Activated CD4-positive, alpha-beta T cell treated with anti-CD3 and anti-CD28 coated beads, Interleukin-2, amount 50 U/mL, for 24 hours (primary cell): ENCODE data around the gene NIPSNAP3A.
"Not testable (repeated sequence)": the region's sequence is repeated elsewhere in the genome, so short reads cannot be mapped to it uniquely, and the experiment has no call there.

ENCODE experiments used
- DNase-seq, 2 donors: peaks; one replicate each; pipeline ENCODE4 v3.0.0-alpha.2; 2020; ENCODE audit warnings: low read depth in 1 of 2, low spot score in 1 of 2

NIPSNAP3A gene

DNA sequence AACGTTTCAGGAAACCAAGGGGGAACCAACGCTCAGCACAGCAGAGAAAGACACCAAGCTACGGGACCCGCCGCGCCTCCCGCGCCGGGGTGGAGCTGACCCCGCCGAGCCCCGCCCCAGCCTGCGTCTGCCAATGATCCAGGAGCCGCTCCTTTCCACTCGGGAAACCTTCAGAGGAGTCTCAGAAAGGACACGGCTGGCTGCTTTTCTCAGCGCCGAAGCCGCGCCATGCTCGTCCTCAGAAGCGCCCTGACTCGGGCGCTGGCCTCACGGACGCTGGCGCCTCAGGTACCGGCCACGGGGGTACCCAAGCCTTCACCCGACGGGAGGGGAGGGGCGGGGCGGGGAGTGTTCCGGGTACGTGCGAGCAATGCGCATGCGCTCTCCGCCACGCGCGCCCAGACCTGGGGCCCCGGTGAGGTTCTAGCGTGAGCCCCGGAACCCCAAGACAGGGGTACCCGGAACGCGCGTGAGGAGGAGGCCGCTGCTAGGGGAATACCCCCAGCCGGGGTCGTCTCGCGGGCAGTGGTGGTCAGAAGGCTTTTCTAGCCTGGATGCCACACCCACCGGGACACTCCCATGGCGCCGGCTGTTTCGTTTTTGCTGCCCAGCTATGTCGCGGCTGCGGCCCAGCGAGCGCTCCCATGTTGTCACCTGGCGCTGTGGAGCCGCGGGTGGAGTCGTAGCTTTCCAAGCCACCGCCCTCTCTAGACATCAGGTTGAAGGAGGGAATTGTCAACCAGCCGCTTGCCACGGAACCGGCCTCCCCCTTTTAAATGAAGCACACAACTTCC, at the start of gene NIPSNAP3A:
NIPSNAP3A (plus strand) TSS at position 119 of the 794 bp plus-strand sequence; CDS start at position 229, 110 bp downstream.
- DNase-seq = peak; percentile 79 to 85

DNA sequence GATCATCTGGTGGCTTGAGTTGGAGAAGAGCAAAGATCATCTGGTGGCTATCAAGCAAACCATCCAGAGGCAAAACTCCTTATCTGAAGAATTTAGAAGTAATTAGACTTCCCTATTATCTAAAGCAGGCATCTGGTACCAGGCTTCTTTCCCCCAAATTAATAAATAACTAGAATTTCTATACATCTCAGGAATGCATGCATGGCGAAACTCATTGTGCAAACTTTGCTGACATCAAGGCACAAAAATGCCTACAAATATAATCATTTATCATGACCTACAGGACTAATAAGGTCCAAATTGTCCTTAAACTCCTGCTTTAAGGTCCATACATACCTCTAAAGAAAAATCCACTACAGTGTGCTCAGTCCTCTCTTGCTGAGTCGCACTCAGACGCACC, 47.2 kb upstream of the NIPSNAP3A start:
- DNase-seq = no peak

DNA sequence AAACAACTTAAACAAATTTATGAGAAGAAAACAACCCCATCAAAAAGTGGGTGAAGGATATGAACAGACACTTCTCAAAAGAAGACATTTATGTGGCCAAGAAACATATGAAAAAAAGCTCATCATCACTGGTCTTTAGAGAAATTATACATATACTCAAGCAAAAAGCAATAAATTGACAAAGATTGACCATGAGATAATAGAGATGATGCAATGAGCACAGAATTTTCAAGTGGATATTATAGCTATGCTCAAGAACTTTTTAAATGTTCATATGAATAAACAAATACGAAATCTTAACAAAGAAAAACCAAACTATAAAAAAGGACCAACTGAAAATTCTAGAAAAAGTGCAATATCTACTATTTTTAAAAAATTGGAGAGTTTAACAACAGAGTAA, 38.7 kb upstream of the NIPSNAP3A start:
- DNase-seq = not testable (repeated sequence)

DNA sequence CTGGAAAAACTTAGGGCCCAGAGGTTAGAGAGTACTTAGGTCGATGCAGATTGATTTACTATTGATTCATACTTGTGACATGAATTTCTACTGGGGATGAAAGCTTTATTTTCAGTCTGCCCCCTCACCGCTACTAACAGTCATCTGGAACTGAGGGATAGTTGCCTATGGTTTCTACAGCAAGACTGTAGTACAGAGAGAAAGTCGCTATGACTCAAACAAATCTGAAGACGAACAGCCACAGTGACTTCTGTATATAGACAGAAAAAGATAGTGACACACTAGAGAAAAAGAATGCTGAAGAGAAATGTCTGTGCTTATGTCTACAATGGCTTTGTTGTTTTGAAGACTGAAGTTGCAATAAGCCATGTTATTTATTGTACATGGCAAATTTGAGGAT, 35.9 kb upstream of the NIPSNAP3A start:
- no peak for DNase-seq

DNA sequence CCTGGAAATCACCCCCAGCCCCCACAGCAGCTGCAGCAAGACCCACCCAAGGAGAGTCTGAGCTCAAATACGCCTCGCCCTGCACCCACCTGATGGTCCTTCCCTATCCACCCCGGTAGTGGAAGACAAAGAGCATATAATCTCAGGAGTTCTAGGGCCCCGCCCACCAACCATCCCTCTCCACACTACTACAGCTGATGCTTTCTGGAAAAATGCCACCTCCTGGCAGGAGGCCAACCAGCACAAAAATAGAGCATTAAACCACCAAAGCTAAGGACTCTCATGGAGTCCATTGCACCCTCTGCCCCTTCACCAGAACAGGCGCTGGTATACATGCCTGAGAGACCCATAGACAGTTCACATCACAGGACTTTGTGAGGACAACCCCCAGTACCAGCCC, 22.5 kb upstream of the NIPSNAP3A start:
- DNase-seq = no peak

DNA sequence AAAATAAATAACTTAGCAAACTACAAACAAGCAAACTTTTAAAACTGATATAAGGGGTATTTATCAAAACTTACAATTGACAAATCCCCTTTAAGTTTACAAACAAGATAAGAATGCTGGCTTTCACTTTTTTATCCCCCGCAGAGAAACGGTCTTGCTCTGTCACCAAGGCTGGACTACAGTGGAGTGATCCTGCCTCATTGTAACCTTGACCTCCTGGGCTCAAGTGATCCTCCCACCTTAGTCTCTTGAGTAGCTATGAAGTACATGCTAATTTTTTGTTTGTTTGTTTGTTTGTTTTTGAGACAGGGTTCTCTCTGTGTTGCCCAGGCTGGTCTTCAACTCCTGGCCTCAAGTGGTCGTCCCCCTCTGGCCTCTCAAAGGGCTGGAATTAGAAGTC, 9.0 kb upstream of the NIPSNAP3A start:
- DNase-seq = no peak

DNA sequence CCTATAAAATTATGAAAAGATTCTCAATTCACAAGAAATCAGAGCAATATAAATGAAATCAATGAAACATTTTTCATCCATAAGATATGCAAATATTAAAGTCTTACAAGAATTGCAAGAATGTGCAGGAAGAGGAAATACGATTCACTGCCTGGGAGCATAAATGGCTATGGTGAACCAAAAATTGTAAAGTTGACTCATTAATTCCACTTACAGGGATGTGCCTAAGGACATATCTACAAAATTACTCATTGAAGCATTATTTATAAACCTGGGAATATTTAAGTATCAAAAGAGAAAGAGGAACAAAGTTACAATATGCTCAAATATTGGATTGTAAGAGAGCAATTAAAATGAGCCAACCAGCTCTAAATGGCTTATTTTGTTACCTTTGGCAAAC, 6.9 kb upstream of the NIPSNAP3A start:
- no peak for DNase-seq

DNA sequence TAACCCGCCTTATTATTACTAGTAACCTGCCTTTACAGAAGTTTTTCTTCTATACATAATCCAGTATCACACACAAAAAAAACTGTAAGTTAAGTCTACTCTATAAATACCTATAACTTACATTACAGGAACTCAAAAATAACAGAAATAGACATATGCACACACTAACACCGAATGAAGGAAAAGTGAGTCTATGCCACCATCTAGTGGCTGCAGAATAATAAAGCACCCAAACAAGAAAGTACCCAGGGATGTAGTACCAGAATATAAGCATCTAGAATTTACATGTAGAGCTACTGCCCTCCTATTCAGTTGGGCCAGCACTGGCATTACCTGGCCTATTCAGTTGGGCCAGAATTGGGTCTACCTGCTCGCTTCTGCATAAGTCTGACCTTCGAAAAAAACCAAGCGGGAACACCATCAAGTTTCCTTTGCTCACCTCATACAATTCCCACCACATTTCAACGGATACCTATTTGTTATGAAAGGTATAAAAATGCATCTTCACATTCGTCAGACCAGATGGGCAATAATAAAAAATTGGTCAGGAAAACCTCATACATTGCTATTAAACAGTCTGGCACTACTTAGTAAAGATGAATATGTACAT, 4.0 kb upstream of the NIPSNAP3A start:
- DNase-seq = peak in 1 of 2 donors; percentile 36

DNA sequence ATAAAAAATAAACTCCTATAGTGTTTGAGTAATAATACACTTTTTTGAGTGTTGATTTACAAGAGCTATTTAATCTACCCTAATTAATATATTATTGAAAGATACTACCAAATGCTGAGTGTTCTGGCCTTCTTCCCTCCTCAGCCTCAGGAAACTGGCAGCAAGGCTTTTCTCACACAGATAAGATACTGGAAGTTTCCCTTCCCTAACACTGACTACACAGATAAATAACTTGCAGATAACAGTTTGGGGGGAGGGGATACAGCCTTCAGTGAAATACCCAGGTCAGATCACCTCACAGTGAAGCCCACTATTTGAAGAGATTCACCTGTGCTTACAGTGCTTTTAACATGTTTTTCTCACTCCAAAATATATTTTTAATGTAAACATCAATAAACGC, 1.6 kb upstream of the NIPSNAP3A start:
- DNase-seq = no peak

DNA sequence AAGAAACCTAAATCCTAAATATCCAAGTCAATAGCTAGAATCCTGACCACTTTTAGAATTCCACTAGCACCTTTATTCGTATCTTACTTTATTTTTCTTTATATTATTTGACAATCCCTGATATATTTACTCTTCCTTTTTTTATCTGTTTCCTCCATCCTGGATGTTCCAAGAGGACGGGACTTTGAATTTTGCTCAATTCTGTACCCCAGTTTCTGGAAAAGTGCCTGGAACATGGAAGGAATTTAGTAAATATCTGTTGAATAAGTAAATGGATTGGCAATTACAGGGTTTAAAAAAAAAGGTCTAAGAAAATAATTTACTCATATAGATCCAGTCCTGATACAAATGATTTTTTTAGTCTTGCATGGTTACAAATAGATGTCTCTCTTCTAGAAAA, 1.2 kb upstream of the NIPSNAP3A start:
- no peak for DNase-seq

DNA sequence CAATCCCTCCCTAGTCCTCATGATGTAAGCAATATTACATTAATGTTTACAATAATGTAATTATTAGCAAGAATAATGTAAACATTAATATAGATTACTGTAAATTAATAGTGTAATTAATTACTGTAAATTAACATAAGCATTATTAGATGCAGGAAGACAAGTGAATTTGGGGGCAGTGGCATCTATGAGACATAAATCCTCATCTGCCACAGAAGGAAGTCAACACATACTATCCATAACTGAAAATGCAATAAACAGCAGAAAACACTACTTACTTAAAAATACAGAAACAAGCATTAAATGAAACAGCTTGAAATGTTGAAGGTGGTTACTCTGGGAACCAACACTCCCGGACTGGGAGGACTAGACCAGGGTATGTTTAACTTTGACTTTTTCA, 685 bp upstream of the NIPSNAP3A start:
- no peak for DNase-seq

DNA sequence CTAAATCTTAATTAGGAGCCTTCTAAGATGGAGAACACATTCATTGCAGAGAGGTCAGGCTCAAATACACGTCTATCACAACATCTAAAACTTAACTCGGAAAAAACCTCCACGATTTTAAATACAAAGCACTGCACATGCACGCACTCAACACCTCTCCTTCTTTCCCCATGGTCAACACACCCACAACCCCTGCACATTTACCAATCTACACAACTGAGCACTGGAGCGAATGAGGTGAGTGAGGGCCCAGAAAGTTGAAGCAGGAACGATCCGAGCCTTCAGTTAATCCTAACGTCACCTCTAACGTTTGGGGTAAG, 278 bp upstream of the NIPSNAP3A start:
- DNase-seq = no peak

DNA sequence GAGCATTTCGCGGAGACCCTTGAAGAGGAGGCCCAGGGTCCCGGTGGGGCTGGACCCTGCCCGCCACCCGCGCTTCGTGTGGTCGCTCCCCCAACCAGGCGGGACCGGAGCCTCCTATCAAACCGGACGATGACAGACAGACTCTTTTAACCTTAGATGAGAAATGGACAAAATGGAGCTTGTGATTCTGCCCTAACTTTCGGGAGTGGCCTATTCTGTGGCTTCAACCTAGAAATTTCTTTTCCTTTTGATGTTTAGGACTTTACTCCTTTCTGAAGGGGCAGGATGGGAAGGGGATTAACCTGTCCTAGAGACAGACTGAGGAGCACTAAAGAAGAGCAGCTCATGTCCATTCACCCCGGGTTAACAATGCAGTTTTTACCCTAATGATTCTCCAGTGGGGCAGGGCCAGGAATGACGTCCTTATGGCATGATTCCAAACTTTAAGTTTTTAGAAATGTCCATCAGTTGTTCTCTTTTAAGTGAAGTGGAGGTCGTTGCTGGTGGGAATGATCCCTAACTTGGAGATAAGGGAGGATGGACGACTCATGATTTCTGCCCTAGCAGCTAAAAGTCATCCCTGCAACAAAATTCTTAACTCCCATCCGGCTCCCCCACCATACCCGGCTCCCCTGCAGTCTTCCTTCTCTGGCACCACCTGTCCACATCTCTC, 1.0 kb downstream of the NIPSNAP3A start:
- no peak for DNase-seq

DNA sequence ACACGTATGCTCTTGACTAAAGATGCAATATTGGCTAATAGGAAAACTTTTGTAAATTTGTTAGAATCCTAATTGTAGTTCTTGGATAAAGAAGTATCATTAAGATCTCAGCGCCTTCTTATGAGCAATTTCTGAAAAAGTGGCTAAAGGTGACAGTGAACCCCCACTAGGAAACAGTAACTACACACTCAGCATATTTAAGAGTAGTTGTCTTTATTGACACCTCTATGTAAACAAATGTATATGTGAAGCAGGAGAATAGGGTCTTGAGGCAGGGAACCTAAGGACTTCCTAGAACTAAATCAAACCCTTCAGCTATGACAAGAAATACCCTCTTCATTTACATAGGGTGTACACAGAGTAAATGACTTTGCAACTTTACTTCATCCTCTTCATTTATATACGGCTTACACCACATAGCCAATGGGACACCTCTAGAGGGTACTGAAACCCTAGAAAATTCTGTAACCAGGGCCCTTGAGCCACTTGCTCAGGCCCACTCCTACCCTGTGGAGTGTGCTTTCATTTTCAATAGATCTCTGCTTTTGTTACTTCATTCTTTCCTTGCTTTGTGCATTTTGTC, 2.8 kb downstream of the NIPSNAP3A start:
- DNase-seq = no peak

DNA sequence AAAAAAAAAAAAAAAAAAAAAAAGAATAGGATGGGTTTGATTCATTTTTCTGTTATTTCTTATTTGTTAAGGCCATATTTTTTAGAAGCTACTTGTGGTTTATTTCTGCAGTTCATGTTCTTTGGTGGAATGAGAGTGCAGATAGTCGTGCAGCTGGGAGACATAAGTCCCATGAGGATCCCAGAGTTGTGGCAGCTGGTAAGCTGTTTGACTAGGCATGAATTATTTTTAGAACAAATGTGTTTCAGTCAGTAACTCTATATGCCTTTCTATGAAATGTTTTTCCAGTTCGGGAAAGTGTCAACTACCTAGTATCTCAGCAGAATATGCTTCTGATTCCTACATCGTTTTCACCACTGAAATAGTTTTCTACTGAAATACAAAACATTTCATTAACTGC, 11.5 kb downstream of the NIPSNAP3A start:
- no peak for DNase-seq

DNA sequence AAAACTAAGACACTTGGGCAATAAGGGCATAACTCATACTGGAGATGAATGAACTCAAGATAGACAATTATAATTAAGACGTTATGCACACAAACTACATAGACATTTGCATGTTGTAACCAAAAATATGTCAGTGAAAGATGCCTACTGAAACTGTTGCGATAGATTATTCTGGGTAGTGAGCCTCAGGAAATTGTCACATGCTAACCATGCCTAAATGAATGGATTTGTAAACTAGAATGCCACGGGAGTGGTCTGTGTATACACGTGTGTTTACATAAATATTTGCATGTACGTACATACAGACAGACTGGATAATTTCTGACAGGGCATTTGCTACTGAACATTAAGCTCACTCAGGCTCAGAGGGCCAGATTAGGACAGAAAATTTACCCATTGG, 17.7 kb downstream of the NIPSNAP3A start:
- DNase-seq = no peak

DNA sequence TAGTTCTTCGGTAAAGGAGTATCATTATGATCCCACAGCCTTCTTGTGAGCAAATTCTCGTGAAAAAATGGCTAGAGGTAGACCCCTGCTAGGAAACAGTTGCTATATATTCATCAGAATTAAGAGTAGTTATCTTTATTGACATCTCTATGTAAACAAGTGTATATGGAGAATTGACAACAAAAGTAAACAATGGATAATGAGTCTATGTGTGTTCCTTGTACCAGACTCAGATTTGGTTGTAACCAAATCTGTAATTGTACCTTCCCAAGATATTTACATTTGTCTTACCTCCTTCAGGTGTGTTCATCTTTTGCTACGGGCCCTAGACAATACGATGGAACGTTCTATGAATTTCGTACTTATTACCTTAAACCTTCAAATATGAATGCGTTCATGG, 18.5 kb downstream of the NIPSNAP3A start:
- DNase-seq = no peak

DNA sequence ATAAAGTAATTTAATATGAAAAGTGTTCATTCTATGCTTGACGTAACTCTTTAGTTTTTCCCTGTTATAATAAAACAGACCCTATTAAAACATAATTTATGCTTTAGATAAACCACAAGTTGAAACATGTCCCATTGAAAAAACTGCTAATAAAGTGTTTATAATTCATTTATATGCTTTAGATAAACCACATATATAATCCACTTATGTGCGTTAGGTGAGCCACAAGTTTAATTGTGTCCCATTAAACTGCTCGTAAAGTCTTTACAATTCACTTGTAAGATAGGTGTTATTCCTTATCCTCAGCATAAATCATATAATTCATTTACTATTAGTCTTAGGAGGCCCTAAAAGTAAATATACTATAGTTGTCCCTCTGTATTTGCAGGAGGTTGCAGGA, 20.0 kb downstream of the NIPSNAP3A start:
- DNase-seq = no peak

DNA sequence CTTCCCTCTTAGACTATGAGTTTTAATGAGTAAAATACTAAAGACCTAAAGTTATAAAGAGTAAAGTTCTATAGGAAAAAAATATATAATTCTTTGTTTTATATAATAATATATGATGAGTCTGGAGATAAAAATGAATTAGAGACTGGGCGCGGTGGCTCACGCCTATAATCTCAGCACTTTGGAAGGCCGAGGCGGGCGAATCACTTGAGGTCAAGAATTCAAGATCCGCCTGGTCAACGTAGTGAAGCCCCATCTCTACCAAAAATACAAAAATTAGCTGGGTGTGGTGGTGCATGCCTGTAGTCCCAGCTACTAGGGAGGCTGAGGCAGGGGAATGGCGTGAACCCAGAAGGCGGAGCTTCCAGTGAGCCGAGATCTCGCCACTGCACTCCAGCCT, 21.5 kb downstream of the NIPSNAP3A start:
- not testable (repeated sequence) for DNase-seq

DNA sequence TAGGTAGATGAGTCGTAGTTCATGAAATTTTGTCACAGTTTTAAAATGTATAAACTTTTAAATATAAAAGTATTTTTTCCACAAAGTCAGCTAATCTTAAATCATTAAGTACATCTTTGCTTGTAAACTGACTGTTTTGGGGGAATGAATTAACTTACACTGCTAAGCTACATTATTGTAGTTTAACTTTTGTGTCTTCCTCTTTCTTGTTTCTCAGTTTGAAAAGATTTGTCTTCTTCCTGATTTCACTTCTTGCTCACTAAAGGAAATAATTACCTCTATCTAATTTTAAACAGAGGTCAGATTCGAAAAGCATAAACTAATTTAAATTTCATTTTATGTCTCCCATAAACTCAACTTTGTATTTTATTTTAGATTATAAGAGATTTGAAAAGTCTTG, 22.2 kb downstream of the NIPSNAP3A start:
- DNase-seq = no peak

DNA sequence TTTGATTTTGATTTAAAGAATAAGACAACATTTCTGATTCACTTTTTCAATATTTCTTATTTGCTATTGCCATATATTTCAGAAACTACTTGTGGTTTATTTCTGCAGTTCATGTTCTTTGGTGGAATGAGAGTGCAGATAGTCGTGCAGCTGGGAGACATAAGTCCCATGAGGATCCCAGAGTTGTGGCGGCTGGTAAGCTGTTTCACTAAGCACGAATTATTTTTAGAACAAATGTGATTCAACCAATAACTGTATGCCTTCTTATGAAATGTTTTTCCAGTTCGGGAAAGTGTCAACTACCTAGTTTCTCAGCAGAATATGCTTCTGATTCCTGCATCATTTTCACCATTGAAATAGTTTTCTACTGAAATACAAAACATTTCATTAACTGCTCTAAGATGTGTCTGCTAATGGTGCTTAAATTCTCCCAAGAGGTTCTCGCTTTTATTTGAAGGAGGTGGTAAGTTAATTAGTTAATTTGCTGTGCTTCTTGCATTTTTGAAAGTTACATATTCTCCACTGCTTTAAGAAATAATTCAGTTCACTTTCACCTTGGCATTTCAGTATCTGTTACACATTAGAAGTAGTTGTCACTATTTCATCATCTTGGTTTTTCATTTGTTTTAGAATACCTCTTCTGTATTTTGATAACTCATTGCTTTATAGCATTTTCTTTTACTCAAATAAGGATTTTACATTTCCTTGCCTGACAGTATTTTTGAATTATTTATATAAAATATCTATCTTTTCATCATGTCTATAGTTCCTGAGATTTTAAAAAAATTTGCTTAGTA, 25.4 kb downstream of the NIPSNAP3A start:
- DNase-seq = no peak
